WTC11 (cell line): ENCODE results near the gene DBX1. TPM values are rescaled to one million over a fixed set of nuclear protein-coding genes. Genes with fewer than 3 reads are reported as not detected.

Experiments
- ATAC-seq: fragments of 200-7000 bp; cut with Tn5 transposase; 2 replicates; pipeline ENCODE4 v1.10.0; 2021; ENCODE audit warnings: mild to moderate bottlenecking, moderate library complexity
- CTCF ChIA-PET: fragments of 300-600 bp; sonication (Branson Sonifier 250); formaldehyde crosslinking; loops from one replicate; lab custom pipeline; 2021; ENCODE audit warnings: antibody characterized with exemption; lab: Charles Lee
- POLR2A ChIA-PET: fragments of 350-600 bp; sonication (Branson Sonifier 250); formaldehyde crosslinking; loops from one replicate; lab custom pipeline; 2021; ENCODE audit warnings: antibody characterized with exemption; lab: Charles Lee
- DNase-seq: peaks from one replicate; pipeline ENCODE4 v3.0.0; 2021; ENCODE audit warnings: low spot score
- H3K27ac Mint-ChIP-seq: 2 replicates; pipeline ENCODE4 v1.8.0; 2021; ENCODE audit warnings: mixed read lengths
- H3K27me3 Mint-ChIP-seq: 2 replicates; pipeline ENCODE4 v1.8.0; 2021; ENCODE audit warnings: low read depth, mild to moderate bottlenecking, moderate library complexity, mixed read lengths
- H3K36me3 Mint-ChIP-seq: 2 replicates; pipeline ENCODE4 v1.8.0; 2021; ENCODE audit warnings: mixed read lengths
- H3K4me1 Mint-ChIP-seq: 2 replicates; pipeline ENCODE4 v1.8.0; 2022; ENCODE audit warnings: mixed read lengths
- H3K4me3 Mint-ChIP-seq: 2 replicates; pipeline ENCODE4 v1.8.0; 2021; ENCODE audit warnings: mild to moderate bottlenecking, moderate library complexity, mixed read lengths
- H3K9me3 Mint-ChIP-seq: 2 replicates; pipeline ENCODE4 v1.8.0; 2021; ENCODE audit warnings: mixed read lengths
- GABPB1 ChIP-seq: sonication (generic); formaldehyde crosslinking; IDR thresholded peaks from 2 replicates; pipeline ENCODE4 v1.8.1; 2023; ENCODE audit warnings: mild to moderate bottlenecking, missing genetic modification reagents
- GRHL2 ChIP-seq: fragments of 250-450 bp; sonication (Bioruptor Pico); IDR thresholded peaks from 2 replicates; pipeline ENCODE4 v1.8.0; 2022; ENCODE audit warnings: mild to moderate bottlenecking, moderate library complexity; ENCODE audit not compliant: insufficient replicate concordance, severe bottlenecking
- IRF2 ChIP-seq: sonication (generic); formaldehyde crosslinking; IDR thresholded peaks from 2 replicates; pipeline ENCODE4 v1.8.0; 2022; ENCODE audit warnings: low read depth, missing genetic modification reagents, borderline replicate concordance
- JAZF1 ChIP-seq: fragments of 250-450 bp; sonication (Bioruptor Pico); IDR thresholded peaks from 2 replicates; pipeline ENCODE4 v1.9.0; 2021; ENCODE audit warnings: moderate library complexity, mild to moderate bottlenecking, inconsistent platforms
- KAT7 ChIP-seq: sonication (generic); formaldehyde crosslinking; IDR thresholded peaks from 2 replicates; pipeline ENCODE4 v1.8.1; 2023; ENCODE audit warnings: missing genetic modification reagents, mild to moderate bottlenecking, borderline replicate concordance
- NFE2L1 ChIP-seq: sonication (generic); formaldehyde crosslinking; IDR thresholded peaks from 2 replicates; pipeline ENCODE4 v1.8.1; 2023; ENCODE audit warnings: missing genetic modification reagents
- NFYB ChIP-seq: sonication (generic); formaldehyde crosslinking; conservative IDR thresholded peaks from 2 replicates; pipeline ENCODE4 v1.8.0; 2022; ENCODE audit warnings: low read depth, missing genetic modification reagents
- NR3C1 ChIP-seq: sonication (generic); formaldehyde crosslinking; conservative IDR thresholded peaks from 2 replicates; pipeline ENCODE4 v1.8.1; 2023; ENCODE audit warnings: low read depth, mild to moderate bottlenecking, missing genetic modification reagents
- SOX15 ChIP-seq: fragments of 250-450 bp; sonication (Bioruptor Pico); IDR thresholded peaks from 2 replicates; pipeline ENCODE4 v1.9.0; 2021; ENCODE audit warnings: mild to moderate bottlenecking
- SP1 ChIP-seq: sonication (generic); formaldehyde crosslinking; conservative IDR thresholded peaks from 2 replicates; pipeline ENCODE4 v1.8.1; 2022; ENCODE audit warnings: missing genetic modification reagents
- ZNF121 ChIP-seq: sonication (generic); formaldehyde crosslinking; IDR thresholded peaks from 2 replicates; pipeline ENCODE4 v1.8.0; 2023; ENCODE audit warnings: missing genetic modification reagents
- ZNF219 ChIP-seq: sonication (generic); formaldehyde crosslinking; IDR thresholded peaks from 2 replicates; pipeline ENCODE4 v1.8.0; 2023; ENCODE audit warnings: missing genetic modification reagents, mild to moderate bottlenecking, borderline replicate concordance
- ZNF317 ChIP-seq: sonication (generic); formaldehyde crosslinking; IDR thresholded peaks from 2 replicates; pipeline ENCODE4 v1.8.1; 2023; ENCODE audit warnings: low read depth, mild to moderate bottlenecking, moderate library complexity, missing genetic modification reagents, borderline replicate concordance
- ZNF396 ChIP-seq: fragments of 250-450 bp; sonication (Bioruptor Pico); IDR thresholded peaks from 2 replicates; pipeline ENCODE4 v1.8.0; 2021; ENCODE audit warnings: mild to moderate bottlenecking, moderate library complexity, borderline replicate concordance
- total RNA-seq: library from RNA; stranded (reverse); gene quantifications from 3 replicates; pipeline ENCODE4 v1.2.3, GENCODE V29; 2021
- TF ChIP-seq, protein P1 (sequence below): fragments of 250-450 bp; sonication (Bioruptor Pico); IDR thresholded peaks from 2 replicates; pipeline ENCODE4 v2.1.2; 2022; ENCODE audit warnings: mild to moderate bottlenecking, moderate library complexity
- TF ChIP-seq, protein P2 (sequence below): fragments of 250-450 bp; sonication (Bioruptor Pico); IDR thresholded peaks from 2 replicates; pipeline ENCODE4 v1.9.0; 2021; ENCODE audit warnings: mild to moderate bottlenecking
- TF ChIP-seq, protein P3 (sequence below): sonication (generic); formaldehyde crosslinking; IDR thresholded peaks from 2 replicates; pipeline ENCODE4 v1.8.0; 2023; ENCODE audit warnings: missing genetic modification reagents
- TF ChIP-seq, protein P4 (sequence below): sonication (generic); formaldehyde crosslinking; IDR thresholded peaks from 2 replicates; pipeline ENCODE4 v1.8.1; 2022; ENCODE audit warnings: mild to moderate bottlenecking, moderate library complexity, missing genetic modification reagents
- TF ChIP-seq, protein P5 (sequence below): sonication (generic); formaldehyde crosslinking; IDR thresholded peaks from 2 replicates; pipeline ENCODE4 v1.8.1; 2022; ENCODE audit warnings: missing genetic modification reagents, borderline replicate concordance
- TF ChIP-seq, protein P6 (sequence below): sonication (generic); formaldehyde crosslinking; IDR thresholded peaks from 2 replicates; pipeline ENCODE4 v1.8.1; 2023; ENCODE audit warnings: mild to moderate bottlenecking, missing genetic modification reagents, moderate library complexity
- TF ChIP-seq, protein P7 (sequence below): sonication (generic); formaldehyde crosslinking; IDR thresholded peaks from 2 replicates; pipeline ENCODE4 v1.8.1; 2022; ENCODE audit warnings: low read depth, mild to moderate bottlenecking, moderate library complexity, missing genetic modification reagents, borderline replicate concordance

The DBX1 gene
- total RNA-seq, 1 experiment from 2014 or later = 0.24 TPM

DNA sequence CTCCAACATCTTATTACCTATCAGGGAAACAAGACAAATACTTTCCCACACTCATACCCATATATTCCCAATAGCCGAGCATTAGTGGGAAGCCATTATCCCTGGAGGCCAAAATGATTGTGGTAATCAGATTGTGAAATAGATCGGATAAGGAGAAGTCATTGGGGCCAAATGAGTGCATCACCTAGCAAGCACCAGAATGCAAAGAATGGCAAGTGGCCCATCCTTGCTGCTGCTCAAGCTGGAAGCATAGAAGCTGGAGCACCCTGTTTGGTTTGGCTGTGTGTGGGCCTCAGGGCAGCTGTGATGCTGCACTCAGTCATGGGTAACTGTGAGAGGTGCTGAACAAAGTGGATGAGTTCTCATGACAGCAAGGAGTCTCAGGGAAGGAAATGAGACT is 18.7 kb upstream of the DBX1 start (continued):
- TF ChIP-seq, protein P1, sequence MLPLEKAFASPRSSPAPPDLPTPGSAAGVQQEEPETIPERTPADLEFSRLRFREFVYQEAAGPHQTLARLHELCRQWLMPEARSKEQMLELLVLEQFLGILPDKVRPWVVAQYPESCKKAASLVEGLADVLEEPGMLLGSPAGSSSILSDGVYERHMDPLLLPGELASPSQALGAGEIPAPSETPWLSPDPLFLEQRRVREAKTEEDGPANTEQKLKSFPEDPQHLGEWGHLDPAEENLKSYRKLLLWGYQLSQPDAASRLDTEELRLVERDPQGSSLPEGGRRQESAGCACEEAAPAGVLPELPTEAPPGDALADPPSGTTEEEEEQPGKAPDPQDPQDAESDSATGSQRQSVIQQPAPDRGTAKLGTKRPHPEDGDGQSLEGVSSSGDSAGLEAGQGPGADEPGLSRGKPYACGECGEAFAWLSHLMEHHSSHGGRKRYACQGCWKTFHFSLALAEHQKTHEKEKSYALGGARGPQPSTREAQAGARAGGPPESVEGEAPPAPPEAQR (CRISPR knock-in tag) = no peak
- TF ChIP-seq, protein P2, sequence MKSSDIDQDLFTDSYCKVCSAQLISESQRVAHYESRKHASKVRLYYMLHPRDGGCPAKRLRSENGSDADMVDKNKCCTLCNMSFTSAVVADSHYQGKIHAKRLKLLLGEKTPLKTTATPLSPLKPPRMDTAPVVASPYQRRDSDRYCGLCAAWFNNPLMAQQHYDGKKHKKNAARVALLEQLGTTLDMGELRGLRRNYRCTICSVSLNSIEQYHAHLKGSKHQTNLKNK (CRISPR knock-in tag) = no peak

DNA sequence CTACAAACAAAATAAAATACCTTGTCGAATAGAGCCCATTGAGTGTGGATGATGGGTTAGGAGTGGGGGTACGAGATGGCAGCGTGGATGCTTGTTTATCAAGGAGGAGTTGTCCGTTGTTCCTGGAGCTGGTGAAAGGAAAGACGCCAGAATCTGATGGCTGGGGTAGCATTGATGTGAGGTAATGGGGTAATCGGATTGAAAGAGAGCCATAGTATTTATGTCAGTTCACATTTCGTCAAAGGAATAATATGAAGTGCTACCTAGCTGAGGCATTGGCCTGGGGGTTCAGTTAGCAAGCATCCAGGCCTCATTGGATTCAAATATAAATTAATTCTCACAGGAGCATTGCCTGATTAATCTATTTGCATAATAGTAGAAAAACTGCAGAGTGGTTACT is 16.9 kb upstream of the DBX1 start:
- DNase-seq (no peak), ATAC-seq (no peak)
- TF ChIP-seq JAZF1 (CRISPR knock-in tag) = no peak
- no peak for TF ChIP-seq GABPB1
- TF ChIP-seq NFYB (CRISPR knock-in tag) = no peak
- no peak for TF ChIP-seq NR3C1
- no peak for TF ChIP-seq ZNF396
- TF ChIP-seq ZNF121 = no peak
- TF ChIP-seq SP1 (CRISPR knock-in tag) = no peak
- TF ChIP-seq ZNF219 (CRISPR knock-in tag) = no peak
- Mint-ChIP-seq H3K36me3 (no peaks in the 10 kb centered on the region), H3K9me3 (peaks cover 9% of the 10 kb centered on the region), H3K4me3 (no peak overlapping the region), H3K27me3 (peaks cover 65% of the 10 kb centered on the region), H3K27ac (no peak overlapping the region), H3K4me1 (no peaks in the 10 kb centered on the region; the same call in 1 of the 2 replicates)
- ChIA-PET POLR2A (no interaction called here), CTCF (interaction anchor here (1.4 to 1.7 kb wide), 3 partner anchors 13 to 48 kb away, joined by 3 to 5 read pairs (median 5); no protein-coding TSS in a partner anchor)

DNA sequence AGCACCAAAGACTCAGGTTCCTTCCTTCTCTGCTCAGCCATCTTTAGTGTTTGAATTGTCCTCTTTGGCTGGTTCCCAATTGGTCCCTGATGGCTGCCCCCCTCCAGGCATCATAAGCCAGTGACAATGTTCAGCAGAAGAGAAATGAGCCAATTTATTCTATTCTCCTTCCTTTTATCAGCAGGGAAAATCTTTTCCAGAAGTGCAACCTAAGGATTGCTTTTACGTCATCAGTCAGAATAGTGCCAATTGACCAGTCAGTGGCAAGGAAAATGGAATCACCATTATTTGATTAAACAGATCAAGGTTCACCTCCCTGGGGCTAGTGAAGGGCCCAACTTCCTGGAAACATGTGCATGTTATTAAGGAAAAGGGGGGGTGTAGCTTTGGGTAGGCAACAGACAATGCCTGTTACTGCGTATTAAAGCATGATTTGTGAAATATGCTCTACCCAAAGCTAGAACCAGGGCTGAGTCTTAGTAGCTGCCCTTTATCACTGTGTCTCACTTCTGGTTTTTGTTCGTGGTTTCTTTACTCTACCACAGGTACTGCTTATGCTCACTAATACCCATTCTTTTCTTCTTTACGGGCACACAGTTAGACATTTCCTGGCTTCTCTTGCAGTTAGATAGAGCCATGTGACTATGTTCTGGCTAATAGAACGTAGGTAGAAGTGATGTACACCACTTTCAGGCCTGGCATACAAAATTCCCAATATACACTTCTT is 12.6 kb upstream of the DBX1 start:
- Mint-ChIP-seq H3K4me3 (no peak overlapping the region), H3K4me1 (no peaks in the 10 kb centered on the region; the same call in 1 of the 2 replicates), H3K27ac (no peak overlapping the region), H3K9me3 (peaks cover 16% of the 10 kb centered on the region), H3K36me3 (no peaks in the 10 kb centered on the region), H3K27me3 (peaks cover 68% of the 10 kb centered on the region)
- ChIA-PET CTCF (no interaction called here), POLR2A (no interaction called here)
- no peak for DNase-seq
- TF ChIP-seq, protein P3, sequence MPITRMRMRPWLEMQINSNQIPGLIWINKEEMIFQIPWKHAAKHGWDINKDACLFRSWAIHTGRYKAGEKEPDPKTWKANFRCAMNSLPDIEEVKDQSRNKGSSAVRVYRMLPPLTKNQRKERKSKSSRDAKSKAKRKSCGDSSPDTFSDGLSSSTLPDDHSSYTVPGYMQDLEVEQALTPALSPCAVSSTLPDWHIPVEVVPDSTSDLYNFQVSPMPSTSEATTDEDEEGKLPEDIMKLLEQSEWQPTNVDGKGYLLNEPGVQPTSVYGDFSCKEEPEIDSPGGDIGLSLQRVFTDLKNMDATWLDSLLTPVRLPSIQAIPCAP = no peak
- TF ChIP-seq, protein P4, sequence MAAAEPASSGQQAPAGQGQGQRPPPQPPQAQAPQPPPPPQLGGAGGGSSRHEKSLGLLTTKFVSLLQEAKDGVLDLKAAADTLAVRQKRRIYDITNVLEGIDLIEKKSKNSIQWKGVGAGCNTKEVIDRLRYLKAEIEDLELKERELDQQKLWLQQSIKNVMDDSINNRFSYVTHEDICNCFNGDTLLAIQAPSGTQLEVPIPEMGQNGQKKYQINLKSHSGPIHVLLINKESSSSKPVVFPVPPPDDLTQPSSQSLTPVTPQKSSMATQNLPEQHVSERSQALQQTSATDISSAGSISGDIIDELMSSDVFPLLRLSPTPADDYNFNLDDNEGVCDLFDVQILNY = no peak
- no peak for TF ChIP-seq SP1 (CRISPR knock-in tag)
- no peak for TF ChIP-seq IRF2
- no peak for ATAC-seq

DNA sequence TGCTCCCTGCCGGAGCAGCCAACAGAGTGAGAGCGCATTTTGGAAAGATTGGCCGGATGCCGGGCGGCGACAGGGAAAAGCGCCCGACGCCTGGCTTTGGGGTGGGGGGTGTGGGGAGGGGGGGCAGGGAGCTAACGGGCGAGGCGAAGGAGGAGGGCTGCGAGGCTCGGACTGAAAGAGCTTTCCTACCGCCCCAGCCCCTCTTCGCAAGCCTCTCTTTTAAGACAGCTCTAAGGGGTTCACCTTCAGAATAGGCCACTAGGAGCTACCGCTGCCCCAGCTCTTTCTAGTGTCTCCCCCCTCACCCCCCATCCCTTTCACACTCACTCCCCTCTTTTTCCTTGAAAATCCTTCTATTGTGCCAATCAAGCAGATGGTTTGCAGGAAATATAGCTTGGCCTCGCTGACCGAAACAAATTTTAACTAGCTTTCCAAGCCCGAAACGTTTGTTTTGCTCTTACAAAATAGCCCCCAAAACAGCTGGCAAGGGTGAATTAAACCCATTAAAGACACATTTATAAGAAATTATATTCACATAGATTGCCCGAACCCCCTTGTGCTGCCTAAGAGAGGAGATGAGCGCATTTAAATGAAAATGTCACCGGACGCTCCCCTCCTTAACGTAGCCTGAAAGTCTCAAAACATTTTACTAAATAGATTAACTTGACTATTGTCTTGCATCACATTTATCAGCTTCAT is 3.7 kb upstream of the DBX1 start:
- Mint-ChIP-seq H3K4me3 (peak overlapping the region; percentile 74), H3K27me3 (peaks cover 99% of the 10 kb centered on the region), H3K4me1 (peaks cover 60% of the 10 kb centered on the region), H3K27ac (no peak overlapping the region), H3K36me3 (no peaks in the 10 kb centered on the region), H3K9me3 (no peaks in the 10 kb centered on the region)
- ATAC-seq (peak; percentile 48), DNase-seq (no peak)
- ChIA-PET POLR2A (interaction anchor here (0.5 to 1.4 kb wide), 2 partner anchors 9 to 96 kb away, joined by 3 to 5 read pairs; no protein-coding TSS in a partner anchor), CTCF (interaction anchor here (0.7 to 5.4 kb wide), 14 partner anchors 9 to 446 kb away, joined by 3 to 48 read pairs (median 4); no protein-coding TSS in a partner anchor)
- TF ChIP-seq ZNF317 (CRISPR knock-in tag) (no peak), SOX15 (no peak), IRF2 (no peak), GRHL2 (CRISPR knock-in tag) (no peak), KAT7 (CRISPR knock-in tag) (no peak), NFE2L1 (CRISPR knock-in tag) (no peak)
- TF ChIP-seq, protein P5, sequence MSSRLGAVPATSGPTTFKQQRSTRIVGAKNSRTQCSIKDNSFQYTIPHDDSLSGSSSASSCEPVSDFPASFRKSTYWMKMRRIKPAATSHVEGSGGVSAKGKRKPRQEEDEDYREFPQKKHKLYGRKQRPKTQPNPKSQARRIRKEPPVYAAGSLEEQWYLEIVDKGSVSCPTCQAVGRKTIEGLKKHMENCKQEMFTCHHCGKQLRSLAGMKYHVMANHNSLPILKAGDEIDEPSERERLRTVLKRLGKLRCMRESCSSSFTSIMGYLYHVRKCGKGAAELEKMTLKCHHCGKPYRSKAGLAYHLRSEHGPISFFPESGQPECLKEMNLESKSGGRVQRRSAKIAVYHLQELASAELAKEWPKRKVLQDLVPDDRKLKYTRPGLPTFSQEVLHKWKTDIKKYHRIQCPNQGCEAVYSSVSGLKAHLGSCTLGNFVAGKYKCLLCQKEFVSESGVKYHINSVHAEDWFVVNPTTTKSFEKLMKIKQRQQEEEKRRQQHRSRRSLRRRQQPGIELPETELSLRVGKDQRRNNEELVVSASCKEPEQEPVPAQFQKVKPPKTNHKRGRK (CRISPR knock-in tag) = no peak
- TF ChIP-seq, protein P6, sequence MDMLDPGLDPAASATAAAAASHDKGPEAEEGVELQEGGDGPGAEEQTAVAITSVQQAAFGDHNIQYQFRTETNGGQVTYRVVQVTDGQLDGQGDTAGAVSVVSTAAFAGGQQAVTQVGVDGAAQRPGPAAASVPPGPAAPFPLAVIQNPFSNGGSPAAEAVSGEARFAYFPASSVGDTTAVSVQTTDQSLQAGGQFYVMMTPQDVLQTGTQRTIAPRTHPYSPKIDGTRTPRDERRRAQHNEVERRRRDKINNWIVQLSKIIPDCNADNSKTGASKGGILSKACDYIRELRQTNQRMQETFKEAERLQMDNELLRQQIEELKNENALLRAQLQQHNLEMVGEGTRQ = no peak
- TF ChIP-seq, protein P7, sequence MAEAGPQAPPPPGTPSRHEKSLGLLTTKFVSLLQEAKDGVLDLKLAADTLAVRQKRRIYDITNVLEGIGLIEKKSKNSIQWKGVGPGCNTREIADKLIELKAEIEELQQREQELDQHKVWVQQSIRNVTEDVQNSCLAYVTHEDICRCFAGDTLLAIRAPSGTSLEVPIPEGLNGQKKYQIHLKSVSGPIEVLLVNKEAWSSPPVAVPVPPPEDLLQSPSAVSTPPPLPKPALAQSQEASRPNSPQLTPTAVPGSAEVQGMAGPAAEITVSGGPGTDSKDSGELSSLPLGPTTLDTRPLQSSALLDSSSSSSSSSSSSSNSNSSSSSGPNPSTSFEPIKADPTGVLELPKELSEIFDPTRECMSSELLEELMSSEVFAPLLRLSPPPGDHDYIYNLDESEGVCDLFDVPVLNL (CRISPR knock-in tag) = no peak
